Upper lobe of left lung (tissue), 6 donors: Measurements from ENCODE around the gene PTPN21. TPM values are rescaled to one million over a fixed set of nuclear protein-coding genes. Genes with fewer than 3 reads are reported as not detected.

ENCODE experiments used
- ATAC-seq, 2 donors: fragments of 200-7000 bp; cut with Tn5 transposase; one replicate each; pipeline ENCODE4 v1.9.1; 2022; ENCODE audit warnings: mild to moderate bottlenecking in 2 of 2, moderate library complexity in 2 of 2; ENCODE audit not compliant: low FRiP score in 2 of 2
- DNase-seq, 2 donors: peaks; one replicate each; pipeline ENCODE4 v3.0.0-alpha.2; 2019 to 2020
- H3K27ac ChIP-seq, 4 donors: fragments of 200-600 bp; sonication (generic); one replicate each; pipeline ENCODE4 v1.5.1; 2016 to 2019
- H3K27me3 ChIP-seq, 4 donors: fragments of 200-600 bp; sonication (generic); one replicate each; pipeline ENCODE4 v1.5.1; 2017 to 2019
- H3K36me3 ChIP-seq, 4 donors: fragments of 200-600 bp; sonication (generic); one replicate each; pipeline ENCODE4 v1.5.1; 2016 to 2019
- H3K4me1 ChIP-seq, 4 donors: fragments of 200-600 bp; sonication (generic); one replicate each; pipeline ENCODE4 v1.5.1; 2018 to 2019
- H3K4me3 ChIP-seq, 4 donors: fragments of 200-600 bp; sonication (generic); one replicate each; pipeline ENCODE4 v1.5.1; 2017 to 2019; ENCODE audit warnings: mild to moderate bottlenecking in 2 of 4, moderate library complexity in 1 of 4
- H3K9me3 ChIP-seq, 4 donors: fragments of 200-600 bp; sonication (generic); one replicate each; pipeline ENCODE4 v1.5.1; 2018 to 2019
- EP300 ChIP-seq, 4 donors: sonication (generic); formaldehyde crosslinking; IDR thresholded peaks; one replicate each; pipeline ENCODE4 v1.5.1; 2017; ENCODE audit warnings: antibody characterized with exemption in 4 of 4, control low read depth in 2 of 4
- POLR2A ChIP-seq, 4 donors: fragments of 450-650 bp; IDR thresholded peaks; one replicate each; pipeline ENCODE4 v1.5.1; 2016 to 2017; ENCODE audit warnings: antibody characterized with exemption in 4 of 4, mild to moderate bottlenecking in 2 of 4
- POLR2AphosphoS5 ChIP-seq, 2 donors: sonication (generic); formaldehyde crosslinking; IDR thresholded peaks; one replicate each; pipeline ENCODE4 v1.5.1; 2017; ENCODE audit warnings: antibody characterized with exemption in 2 of 2
- WGBS, 2 donors: methylation state at CpG; one replicate each; pipeline ENCODE4 v1.1.5; 2017 to 2018; 5-methylcytosine and 5-hydroxymethylcytosine counted together
- total RNA-seq, 6 donors: library from RNA; depleted of rRNA in 4 of 6; stranded (reverse); fragments of >200 nt in 4 of 6; gene quantifications; one replicate each; pipeline versions ENCODE4 v1.1.0 to v1.2.1, GENCODE V29; 2016 to 2021
- TF ChIP-seq, protein P1 (sequence below), 6 experiments: fragments of 450-650 bp in 4 of 6; fragments of 200-600 bp in 2 of 6; sonication (generic) in 2 of 6; IDR thresholded peaks; one replicate each; pipeline ENCODE4 v1.5.1; 2016 to 2019; ENCODE audit warnings: antibody characterized with exemption in 6 of 6
- donor health status: DM: no; HTN: no; CAD: no; lungs with moderate emphysema.
- donor health status: DM: no; HTN: yes; CAD: no; lungs with severe emphysema.

PTPN21 gene
- total RNA-seq, 6 donors from 2014 or later = 37.7 to 58.7 (median 47.4) TPM

- H3K9me3 ChIP-seq = no peaks in the 10 kb centered on the region
These were observed 33.3 kb upstream of the PTPN21 start for GRCh38 chr14:88588081-88588480.

GRCh38 chr14:88584451-88584850 is 29.6 kb upstream of the PTPN21 start:
- ATAC-seq = no peak
- peak in 1 of 2 donors; percentile 26 for DNase-seq
- Histone ChIP-seq H3K9me3 (no peaks in the 10 kb centered on the region), H3K4me3 (no peak overlapping the region), H3K27me3 (no peaks in the 10 kb centered on the region), H3K36me3 (peaks cover 6 to 90% (median 17%) of the 10 kb centered on the region in 4 donors), H3K4me1 (no peaks in the 10 kb centered on the region), H3K27ac (no peak overlapping the region)
- no peak for TF ChIP-seq EP300 (IDR thresholded peaks at IDR 0.05)
- TF ChIP-seq POLR2A (IDR thresholded peaks at IDR 0.05) = no peak
- TF ChIP-seq POLR2AphosphoS5 (IDR thresholded peaks at IDR 0.05) = no peak
- TF ChIP-seq, protein P1, sequence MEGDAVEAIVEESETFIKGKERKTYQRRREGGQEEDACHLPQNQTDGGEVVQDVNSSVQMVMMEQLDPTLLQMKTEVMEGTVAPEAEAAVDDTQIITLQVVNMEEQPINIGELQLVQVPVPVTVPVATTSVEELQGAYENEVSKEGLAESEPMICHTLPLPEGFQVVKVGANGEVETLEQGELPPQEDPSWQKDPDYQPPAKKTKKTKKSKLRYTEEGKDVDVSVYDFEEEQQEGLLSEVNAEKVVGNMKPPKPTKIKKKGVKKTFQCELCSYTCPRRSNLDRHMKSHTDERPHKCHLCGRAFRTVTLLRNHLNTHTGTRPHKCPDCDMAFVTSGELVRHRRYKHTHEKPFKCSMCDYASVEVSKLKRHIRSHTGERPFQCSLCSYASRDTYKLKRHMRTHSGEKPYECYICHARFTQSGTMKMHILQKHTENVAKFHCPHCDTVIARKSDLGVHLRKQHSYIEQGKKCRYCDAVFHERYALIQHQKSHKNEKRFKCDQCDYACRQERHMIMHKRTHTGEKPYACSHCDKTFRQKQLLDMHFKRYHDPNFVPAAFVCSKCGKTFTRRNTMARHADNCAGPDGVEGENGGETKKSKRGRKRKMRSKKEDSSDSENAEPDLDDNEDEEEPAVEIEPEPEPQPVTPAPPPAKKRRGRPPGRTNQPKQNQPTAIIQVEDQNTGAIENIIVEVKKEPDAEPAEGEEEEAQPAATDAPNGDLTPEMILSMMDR (IDR thresholded peaks at IDR 0.05) = no peak
- 72 to 90% methylated on average over 3 of the region's 3 CpGs for WGBS, 2 donors

More at GRCh38 chr14:88588081-88588480, 33.3 kb upstream of the PTPN21 start:
- ATAC-seq (no peak), DNase-seq (no peak)
- no peak overlapping the region for H3K27ac ChIP-seq
- TF ChIP-seq POLR2AphosphoS5 (IDR thresholded peaks at IDR 0.05) (no peak), POLR2A (IDR thresholded peaks at IDR 0.05) (no peak), EP300 (IDR thresholded peaks at IDR 0.05) (no peak)
- TF ChIP-seq, protein P1 (IDR thresholded peaks at IDR 0.05) = no peak
- no peaks in the 10 kb centered on the region for H3K27me3 ChIP-seq
- no peak overlapping the region for H3K4me3 ChIP-seq
- no peaks in the 10 kb centered on the region for H3K4me1 ChIP-seq
- H3K36me3 ChIP-seq = peaks cover 0 to 84% (median 16%) of the 10 kb centered on the region in 4 donors
- 93 to 96% methylated on average over 5 of the region's 5 CpGs for WGBS, 2 donors

DNA sequence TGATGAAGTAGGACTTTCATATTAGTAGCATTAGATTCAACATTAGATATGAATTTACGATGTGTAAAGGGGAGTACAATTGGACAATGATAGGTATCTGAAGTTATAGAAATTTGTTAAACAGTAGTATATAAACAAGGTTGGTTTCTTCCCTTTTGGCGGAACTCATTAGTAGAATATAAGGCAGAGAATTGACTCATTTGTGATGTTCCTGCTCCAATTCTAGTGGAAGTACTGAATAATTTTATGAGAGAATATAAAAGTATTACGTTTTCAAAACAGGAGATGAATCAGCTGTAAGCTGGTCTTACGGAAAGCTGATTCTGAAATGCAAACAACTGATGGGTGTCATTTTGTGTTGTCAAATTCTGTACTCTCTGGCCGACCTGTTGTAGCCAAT is 21.4 kb upstream of the PTPN21 start:
- ATAC-seq = no peak
- TF ChIP-seq POLR2AphosphoS5 (IDR thresholded peaks at IDR 0.05) = no peak
- TF ChIP-seq EP300 (IDR thresholded peaks at IDR 0.05) = no peak
- H3K27ac ChIP-seq = no peak overlapping the region
- whole genome bisulfite sequencing, 2 donors = 96 to 98% methylated on average over 5 of the region's 5 CpGs
- no peak for DNase-seq
- no peaks in the 10 kb centered on the region for H3K9me3 ChIP-seq
- H3K4me1 ChIP-seq = no peaks in the 10 kb centered on the region
- H3K4me3 ChIP-seq = no peak overlapping the region
- no peaks in the 10 kb centered on the region for H3K27me3 ChIP-seq
- H3K36me3 ChIP-seq = peaks cover 41 to 97% (median 84%) of the 10 kb centered on the region in 4 donors

- Histone ChIP-seq H3K4me3 (no peak overlapping the region), H3K4me1 (no peaks in the 10 kb centered on the region), H3K27me3 (no peaks in the 10 kb centered on the region), H3K27ac (no peak overlapping the region), H3K9me3 (no peaks in the 10 kb centered on the region), H3K36me3 (peaks cover 41 to 97% (median 82%) of the 10 kb centered on the region in 4 donors)
- ATAC-seq (no peak), DNase-seq (no peak)
- 94 to 95% methylated on average over 4 of the region's 4 CpGs for WGBS, 2 donors
- TF ChIP-seq EP300 (IDR thresholded peaks at IDR 0.05) (no peak), POLR2AphosphoS5 (IDR thresholded peaks at IDR 0.05) (no peak), POLR2A (IDR thresholded peaks at IDR 0.05) (no peak)
- TF ChIP-seq, protein P1 (IDR thresholded peaks at IDR 0.05) = no peak
These were observed 17.3 kb upstream of the PTPN21 start for GRCh38 chr14:88572117-88572516.

DNA sequence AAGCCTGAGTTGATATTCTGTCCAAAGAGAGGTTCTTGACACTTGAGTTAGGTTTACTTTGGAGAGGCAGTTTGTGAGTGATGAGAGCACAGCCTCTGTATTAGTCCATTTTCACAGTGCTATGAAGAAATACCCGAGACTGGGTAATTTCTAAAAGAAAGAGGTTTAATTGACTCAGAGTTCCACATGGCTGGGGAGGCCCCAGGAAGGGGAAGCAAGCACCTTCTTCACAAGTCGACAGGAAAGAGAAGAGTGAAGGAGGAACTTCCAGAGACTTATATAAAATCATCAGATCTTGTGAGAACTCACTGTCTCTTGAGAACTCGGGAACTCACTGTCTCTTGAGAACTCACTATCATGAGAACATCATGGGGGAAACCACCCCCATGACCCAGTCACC is 13.4 kb upstream of the PTPN21 start:
- 60 to 72% methylated on average over 3 of the region's 3 CpGs for WGBS, 2 donors
- DNase-seq = no peak
- H3K27ac ChIP-seq = no peak overlapping the region
- H3K36me3 ChIP-seq = peaks cover 18 to 57% (median 43%) of the 10 kb centered on the region in 4 donors
- ATAC-seq = no peak
- peaks cover 11 to 24% (median 12%) of the 10 kb centered on the region in 4 donors for H3K4me1 ChIP-seq
- H3K27me3 ChIP-seq = no peaks in the 10 kb centered on the region
- H3K4me3 ChIP-seq = no peak overlapping the region
- H3K9me3 ChIP-seq = no peaks in the 10 kb centered on the region
- TF ChIP-seq POLR2A (IDR thresholded peaks at IDR 0.05) (no peak), POLR2AphosphoS5 (IDR thresholded peaks at IDR 0.05) (no peak), EP300 (IDR thresholded peaks at IDR 0.05) (no peak)
- TF ChIP-seq, protein P1 (IDR thresholded peaks at IDR 0.05) = no peak
